22Rv1 (cell line): Measurements from ENCODE around the gene HRH2.

Experiments used
- CTCF ChIP-seq: fragments of 450-650 bp; IDR thresholded peaks from 2 replicates; pipeline ENCODE4 v1.5.1; 2017; ENCODE audit warnings: mild to moderate bottlenecking
- ZFX ChIP-seq: fragments of 450-650 bp; IDR thresholded peaks from 2 replicates; pipeline ENCODE4 v1.6.1; 2017; ENCODE audit warnings: antibody characterized with exemption, borderline replicate concordance

GRCh38 chr5:175649967-175650366, 7.9 kb upstream of the HRH2 start:
- TF ChIP-seq CTCF = no peak
- no peak for TF ChIP-seq ZFX
